ENCODE results near the gene UBE3B. TPM values are rescaled to one million over a fixed set of nuclear protein-coding genes. Genes with fewer than 3 reads are reported as not detected.

UBE3B gene
- polyA plus RNA-seq, 3 donors, result 29.7 to 40.1 (median 38.5) TPM

GRCh38 chr12:109567967-109568366, 90.5 kb downstream of the UBE3B start:
- DNase-seq, result no peak

GRCh38 chr12:109568486-109568885, 91.1 kb downstream of the UBE3B start:
- no peak for DNase-seq

GRCh38 chr12:109571773-109572505, 94.5 kb downstream of the UBE3B start:
- DNase-seq, result no peak

- no peak for DNase-seq
These were observed 95.0 kb downstream of the UBE3B start for GRCh38 chr12:109572506-109572845.

- peak; percentile 99 for DNase-seq
These were observed 95.8 kb downstream of the UBE3B start, which contains the start of the genes MMAB and MVK for GRCh38 chr12:109573029-109573913. Gene MMAB, minus strand, starts transcription at chr12:109573504. Its CDS starts 24 bp downstream, at chr12:109573480. Gene MVK, plus strand, starts transcription at chr12:109573794. Its CDS starts 1,029 bp downstream, at chr12:109574823.

GRCh38 chr12:109573914-109574244, 96.4 kb downstream of the UBE3B start:
- no peak for DNase-seq

GRCh38 chr12:109575683-109576082, 98.2 kb downstream of the UBE3B start:
- no peak for DNase-seq

DNA sequence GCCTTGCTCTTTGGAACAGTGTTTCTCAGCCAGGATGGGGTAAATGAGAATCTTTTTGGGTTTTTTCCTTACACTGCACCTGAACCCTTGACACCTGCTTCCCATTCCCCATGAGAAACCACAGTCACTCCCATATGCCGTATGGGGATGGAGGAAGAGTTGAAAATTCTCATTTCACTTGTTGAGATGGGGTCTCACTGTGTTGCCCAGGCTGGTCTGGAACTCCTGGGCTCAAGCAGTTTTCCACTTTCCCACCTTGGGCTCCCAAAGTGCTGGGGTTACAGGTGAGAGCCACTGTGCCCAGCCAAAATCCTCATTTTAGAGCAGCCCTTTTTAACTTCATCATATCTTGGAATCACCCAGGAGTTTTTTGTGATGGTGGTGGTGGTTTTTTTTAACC, 99.9 kb downstream of the UBE3B start:
- DNase-seq, result no peak

DNA sequence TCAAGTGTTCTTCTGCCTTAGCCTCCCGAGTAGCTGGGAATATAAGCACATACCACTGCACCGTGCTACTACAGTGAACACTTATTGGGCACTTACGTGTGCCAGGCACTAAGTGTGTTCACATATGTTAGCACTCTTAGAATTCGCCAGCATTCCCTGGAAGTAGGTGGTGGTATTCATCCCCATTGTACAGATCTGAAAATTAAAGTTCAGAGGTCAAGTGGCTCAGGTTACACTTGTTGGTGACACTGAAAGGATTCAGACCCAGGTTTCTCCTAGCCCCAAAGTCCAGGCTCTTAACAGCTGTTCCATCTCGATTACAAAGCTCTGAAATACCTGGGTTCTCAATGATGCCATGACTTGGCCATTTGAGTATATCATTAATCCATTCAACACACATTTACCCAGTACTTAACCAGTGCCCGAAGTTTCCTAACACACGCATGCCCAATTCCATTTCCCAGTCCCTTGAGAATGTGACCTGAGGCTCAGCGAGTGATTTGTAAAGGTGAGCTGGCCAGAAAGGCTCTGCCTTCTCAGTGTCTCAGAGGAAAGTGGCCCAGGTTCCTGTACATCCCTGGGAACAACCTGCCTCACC, 101.0 kb downstream of the UBE3B start:
- DNase-seq, result peak; percentile 30

DNA sequence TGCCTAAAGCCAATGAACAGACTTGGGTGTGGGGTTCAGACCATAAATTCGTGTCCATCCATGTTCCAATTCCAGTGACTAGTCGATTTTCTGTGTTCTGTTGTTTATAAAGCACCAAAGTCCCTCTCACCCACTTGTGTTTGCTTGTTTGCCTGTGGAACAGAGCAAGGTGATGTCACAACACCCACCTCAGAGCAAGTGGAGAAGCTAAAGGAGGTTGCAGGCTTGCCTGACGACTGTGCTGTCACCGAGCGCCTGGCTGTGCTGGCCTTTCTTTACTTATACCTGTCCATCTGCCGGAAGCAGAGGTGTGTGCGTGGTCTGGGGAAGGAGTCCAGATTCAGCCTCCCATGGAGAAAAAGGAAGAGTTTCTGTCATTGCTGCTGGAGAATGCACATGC, 102.2 kb downstream of the UBE3B start:
- DNase-seq, result no peak

DNA sequence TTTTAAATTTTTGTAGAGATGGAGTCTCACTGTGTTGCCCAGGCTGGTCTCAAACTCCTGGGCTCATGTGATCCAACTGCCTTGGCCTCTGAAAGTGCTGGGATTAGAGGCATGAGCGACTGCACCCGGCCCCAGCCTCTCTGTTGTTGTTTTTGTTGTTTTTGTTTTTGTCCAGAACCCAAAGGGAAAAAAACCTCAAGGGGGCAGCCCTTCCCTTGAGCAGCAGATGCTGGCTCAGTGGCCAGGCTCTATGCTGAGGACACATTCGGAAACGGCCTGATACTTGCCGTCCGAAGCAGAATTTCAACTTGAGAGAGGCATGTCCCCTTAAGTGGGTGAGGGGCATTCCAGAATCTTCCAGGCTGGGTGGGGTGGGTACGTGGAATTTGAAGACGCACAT, 102.8 kb downstream of the UBE3B start:
- DNase-seq, result no peak

- no peak for DNase-seq
These were observed 103.4 kb downstream of the UBE3B start for GRCh38 chr12:109580684-109581333.

- no peak for DNase-seq
These were observed 103.9 kb downstream of the UBE3B start for GRCh38 chr12:109581334-109581691.

DNA sequence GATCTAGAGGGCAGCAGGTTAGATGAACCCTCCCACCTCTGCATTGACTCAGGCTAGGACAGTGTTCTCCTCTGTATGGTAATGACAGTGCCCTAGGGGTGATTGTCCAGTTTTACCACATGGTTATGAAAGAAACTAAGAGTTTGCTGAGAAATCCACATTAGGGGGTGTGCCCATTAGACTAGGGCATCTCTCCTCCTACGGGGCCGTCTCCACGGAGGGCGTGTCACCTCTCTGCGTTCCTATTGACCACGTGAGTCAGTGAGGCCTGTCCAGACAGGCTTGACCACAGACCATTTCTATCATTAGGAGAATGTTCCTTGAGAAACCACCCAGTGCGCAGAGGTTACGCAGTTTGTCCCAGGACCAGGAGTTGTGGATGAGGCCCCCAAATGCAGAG, 104.4 kb downstream of the UBE3B start:
- no peak for DNase-seq

DNA sequence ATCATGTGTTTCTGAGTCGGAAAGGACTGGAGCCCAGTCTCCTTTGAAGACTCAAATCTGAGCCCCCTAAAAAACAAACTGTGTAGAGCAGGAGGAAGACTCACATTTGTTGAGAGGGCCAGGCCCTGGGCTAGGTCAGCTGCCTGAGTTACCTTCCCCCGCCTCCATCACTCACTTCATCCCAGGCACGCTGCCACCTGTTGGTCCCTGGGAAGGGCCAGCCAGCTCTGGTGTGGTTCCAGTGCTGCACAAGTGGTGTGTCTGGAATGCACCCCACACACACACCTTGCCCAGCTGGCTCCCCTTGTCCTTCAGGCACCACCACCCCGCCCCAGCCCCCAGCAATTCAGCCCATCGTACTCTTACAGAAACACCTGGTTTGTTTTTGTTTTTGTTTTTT, 105.2 kb downstream of the UBE3B start:
- no peak for DNase-seq

DNA sequence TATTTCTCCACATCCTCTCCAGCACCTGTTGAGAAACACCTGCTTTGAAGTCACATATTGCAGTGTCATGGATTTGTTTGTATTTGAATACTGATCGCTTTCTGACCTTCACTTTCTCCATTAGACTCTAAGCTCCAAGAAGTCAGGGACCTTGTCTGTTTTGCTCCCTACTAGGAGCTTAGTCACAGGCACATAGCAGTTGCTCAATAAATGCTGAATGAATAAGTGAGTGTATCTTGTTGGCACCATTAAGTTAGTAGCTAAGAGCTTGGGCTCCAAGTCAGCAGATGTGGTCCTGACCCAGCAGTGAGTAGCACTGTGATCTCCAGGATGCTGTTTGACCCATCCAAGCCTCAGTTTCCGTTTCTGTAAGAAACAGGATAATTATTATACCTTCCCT, 106.3 kb downstream of the UBE3B start:
- DNase-seq, result no peak

Other genes starting within 250 kb of the UBE3B start
- gene FOXN4, start 168.3 kb upstream of the UBE3B start, polyA plus RNA-seq (ENCODE audit: insufficient read length in 3 of 3), result 1 to 10 TPM; 2.3 to 2.7 (median 2.4) TPM
- 1 to 10 TPM; 1.3 to 3.9 (median 1.5) TPM for gene MYO1H, start 129.7 kb upstream of the UBE3B start, polyA plus RNA-seq (ENCODE audit: insufficient read length in 3 of 3)
- 10 to 100 TPM; 44.1 to 60.3 (median 50.7) TPM for gene KCTD10, start 334 bp upstream of the UBE3B start, polyA plus RNA-seq (ENCODE audit: insufficient read length in 3 of 3)
- gene MMAB, start 95.9 kb downstream of the UBE3B start, polyA plus RNA-seq (ENCODE audit: insufficient read length in 3 of 3), result 10 to 100 TPM; 33.5 to 44.6 (median 39.3) TPM
- gene MVK, start 96.2 kb downstream of the UBE3B start, polyA plus RNA-seq (ENCODE audit: insufficient read length in 3 of 3), result 10 to 100 TPM; 21.6 to 26.6 (median 23.8) TPM
- gene FAM222A, start 236.2 kb downstream of the UBE3B start, polyA plus RNA-seq (ENCODE audit: insufficient read length in 3 of 3), result 1 to 10 TPM; 7.8 to 10.0 (median 8.3) TPM

Data from renal pelvis (tissue), 4 donors.